T-cell (primary cell): ENCODE results near the gene WIPF3. TPM values are rescaled to one million over a fixed set of nuclear protein-coding genes. Genes with fewer than 3 reads are reported as not detected.

Experiments
- ATAC-seq, 4 experiments: fragments of 200-7000 bp in 3 of 4; fragments of 150-1000 bp in 1 of 4; cut with Tn5 transposase; replicated peaks in 1 of 4; 1 replicate in 3 of 4; 2 replicates in 1 of 4; pipeline ENCODE4 v1.10.0; 2021; ENCODE audit warnings: moderate library complexity in 3 of 4, mild to moderate bottlenecking in 2 of 4, moderate number of reproducible peaks in 1 of 4
- CTCF ChIA-PET, 2 donors: fragments of 300-600 bp; sonication (Branson Sonifier 250); formaldehyde crosslinking; loops; one replicate each; lab custom pipeline; 2022; ENCODE audit warnings: antibody characterized with exemption in 2 of 2; lab: Charles Lee
- POLR2A ChIA-PET, 2 donors: fragments of 300-600 bp; sonication (Branson Sonifier 250); formaldehyde crosslinking; loops; one replicate each; lab custom pipeline; 2022; ENCODE audit warnings: antibody characterized with exemption in 2 of 2; lab: Charles Lee
- DNase-seq, 35 experiments: peaks; one replicate each; pipeline versions ENCODE4 v3.0.0 to v3.0.0-alpha.2; 2013 to 2023
- H3K27ac ChIP-seq: one replicate; pipeline ENCODE4 v1.5.1; 2013; ENCODE audit warnings: low read length
- H3K27me3 ChIP-seq, 2 experiments: replicated peaks in 1 of 2; 1 replicate in 1 of 2; 2 replicates in 1 of 2; pipeline versions ENCODE4 v1.6.1 to v1.7.0; 2013; ENCODE audit warnings: low read length in 1 of 2, mixed read lengths in 1 of 2; ENCODE audit not compliant: control insufficient read depth in 2 of 2, insufficient read depth in 2 of 2; ENCODE audit errors: extremely low read depth in 1 of 2
- H3K36me3 ChIP-seq, 2 donors: 1 replicate in 1 of 2; 2 replicates in 1 of 2; pipeline versions ENCODE4 v1.6.1 to v1.7.0; 2013; ENCODE audit warnings: low read length in 1 of 2; ENCODE audit not compliant: control insufficient read depth in 2 of 2, insufficient read depth in 1 of 2; ENCODE audit errors: extremely low read depth in 1 of 2
- H3K4me1 ChIP-seq, 2 experiments: 1 replicate in 1 of 2; 2 replicates in 1 of 2; pipeline versions ENCODE4 v1.6.1 to v1.7.0; 2013; ENCODE audit warnings: low read length in 2 of 2, mixed read lengths in 1 of 2; ENCODE audit not compliant: insufficient read depth in 2 of 2, control insufficient read depth in 1 of 2; ENCODE audit errors: extremely low read depth in 1 of 2
- H3K4me3 ChIP-seq, 2 donors: 1 replicate in 1 of 2; 2 replicates in 1 of 2; pipeline versions ENCODE4 v1.5.1 to v1.7.0; 2013; ENCODE audit warnings: mild to moderate bottlenecking in 2 of 2, low read length in 1 of 2, moderate library complexity in 1 of 2; ENCODE audit not compliant: control insufficient read depth in 1 of 2; ENCODE audit errors: extremely low read depth in 1 of 2
- H3K9me3 ChIP-seq: 2 replicates; pipeline ENCODE4 v1.7.0; 2013
- H3K27ac Mint-ChIP-seq, 2 donors: one replicate each; pipeline ENCODE4 v1.8.0; 2020 to 2021; ENCODE audit warnings: mild to moderate bottlenecking in 2 of 2, mixed read lengths in 2 of 2
- H3K27me3 Mint-ChIP-seq, 2 donors: one replicate each; pipeline ENCODE4 v1.8.0; 2021 to 2022; ENCODE audit warnings: mixed read lengths in 2 of 2
- H3K36me3 Mint-ChIP-seq: one replicate; pipeline ENCODE4 v1.8.0; 2021; ENCODE audit warnings: mixed read lengths
- H3K4me1 Mint-ChIP-seq, 3 donors: one replicate each; pipeline ENCODE4 v1.8.0; 2020 to 2022; ENCODE audit warnings: mixed read lengths in 3 of 3, mild to moderate bottlenecking in 1 of 3
- H3K4me3 Mint-ChIP-seq, 3 donors: one replicate each; pipeline ENCODE4 v1.8.0; 2020 to 2022; ENCODE audit warnings: mild to moderate bottlenecking in 3 of 3, mixed read lengths in 3 of 3, moderate library complexity in 3 of 3
- H3K9me3 Mint-ChIP-seq, 3 donors: one replicate each; pipeline ENCODE4 v1.8.0; 2020 to 2022; ENCODE audit warnings: mixed read lengths in 3 of 3
- WGBS: methylation state at CpG from one replicate; pipeline ENCODE4 v1.1.5; 2013; ENCODE audit warnings: missing lambda C conversion rate; ENCODE audit not compliant: insufficient coverage; 5-methylcytosine and 5-hydroxymethylcytosine counted together
- total RNA-seq, 35 experiments: library from RNA in 6 of 35; stranded (reverse) in 6 of 35; fragments of 120-200 nt in 1 of 35; gene quantifications; one replicate each; pipeline versions ENCODE4 v1.2.1 to v1.2.4 and lab custom pipeline; 2013 to 2026

The WIPF3 gene
- total RNA-seq, 5 donors from 2014 or later (not counting 1 experiment from before 2014, with no cell fraction given): 0.06 to 0.16 (median 0.07) TPM; not detected in 2

- 86% methylated on average over 2 of the region's 6 CpGs for WGBS
- CTCF ChIA-PET: no interaction called here
- H3K4me3 ChIP-seq: no peak overlapping the region
Observed at GRCh38 chr7:29893351-29893965, 87.2 kb downstream of the WIPF3 start.

DNA sequence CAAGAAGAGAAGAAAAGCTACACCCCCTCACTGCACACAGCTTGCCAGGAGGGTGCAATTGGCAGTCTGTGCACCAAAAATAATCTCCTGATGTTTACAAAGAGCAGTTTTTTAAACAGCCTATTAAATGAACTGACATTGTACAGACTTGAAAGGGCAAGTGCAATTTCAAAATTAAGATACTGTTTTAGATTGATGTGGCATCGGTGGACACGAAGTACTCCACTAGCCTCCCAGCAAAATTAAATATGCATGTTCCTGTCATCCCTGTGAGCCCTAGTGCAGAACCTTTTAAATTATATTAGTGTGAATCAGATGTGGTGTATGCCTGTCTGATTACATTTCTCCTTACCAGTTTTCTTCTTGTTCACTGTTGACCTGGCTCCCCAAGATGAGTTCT, 87.9 kb downstream of the WIPF3 start:
- ChIA-PET CTCF (no interaction called here), POLR2A (no interaction called here)
- no peak for DNase-seq
- Histone ChIP-seq H3K36me3 (no peaks in the 10 kb centered on the region), H3K9me3 (no peaks in the 10 kb centered on the region), H3K27me3 (peaks cover 0 to 7% of the 10 kb centered on the region in 2 experiments), H3K4me3 (no peak overlapping the region), H3K27ac (no peak overlapping the region), H3K4me1 (no peaks in the 10 kb centered on the region)
- Mint-ChIP-seq H3K4me1 (no peaks in the 10 kb centered on the region), H3K27ac (no peak overlapping the region), H3K4me3 (no peak overlapping the region), H3K9me3 (peaks cover 0 to 11% (median 3%) of the 10 kb centered on the region in 3 donors), H3K36me3 (no peaks in the 10 kb centered on the region), H3K27me3 (peaks cover 14 to 23% of the 10 kb centered on the region in 2 donors)
- WGBS: no CpG with 5 or more reads among the region's 2 CpGs
- no peak for ATAC-seq

More at GRCh38 chr7:29893351-29893965, 87.2 kb downstream of the WIPF3 start:
- Mint-ChIP-seq H3K4me3 (no peak overlapping the region), H3K4me1 (no peaks in the 10 kb centered on the region), H3K27me3 (peaks cover 7 to 16% of the 10 kb centered on the region in 2 donors), H3K36me3 (no peaks in the 10 kb centered on the region), H3K9me3 (peaks cover 0 to 6% (median 3%) of the 10 kb centered on the region in 3 donors), H3K27ac (no peak overlapping the region)
- no peaks in the 10 kb centered on the region for H3K9me3 ChIP-seq
- H3K36me3 ChIP-seq: no peaks in the 10 kb centered on the region
- POLR2A ChIA-PET: no interaction called here
- H3K27ac ChIP-seq: no peak overlapping the region
- peaks cover 0 to 7% of the 10 kb centered on the region in 2 experiments for H3K27me3 ChIP-seq
- H3K4me1 ChIP-seq: no peaks in the 10 kb centered on the region
- ATAC-seq (no peak), DNase-seq (no peak)

DNA sequence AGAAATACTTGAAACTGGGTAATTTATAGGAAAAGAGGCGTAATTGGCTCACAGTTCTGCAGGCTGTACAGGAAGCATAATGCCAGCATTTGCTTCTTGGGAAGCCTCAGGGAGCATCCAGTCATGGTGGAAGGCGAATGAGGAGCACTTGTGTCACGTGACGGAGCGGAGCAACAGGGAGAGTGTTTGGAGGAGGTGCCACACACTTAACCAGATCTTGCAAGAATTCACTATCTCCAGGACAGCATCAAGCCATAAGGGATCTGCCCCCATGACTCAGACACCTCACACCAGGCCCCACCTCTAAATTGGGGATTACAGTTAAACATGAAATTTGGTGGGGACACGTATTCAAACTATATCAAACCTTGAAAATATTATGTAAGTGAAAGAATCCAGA, 89.3 kb downstream of the WIPF3 start:
- POLR2A ChIA-PET: no interaction called here

GRCh38 chr7:29896685-29897411, 90.5 kb downstream of the WIPF3 start:
- no peaks in the 10 kb centered on the region for H3K36me3 Mint-ChIP-seq
- WGBS: no CpG with 5 or more reads among the region's 2 CpGs
- H3K9me3 Mint-ChIP-seq: peaks cover 0 to 12% (median 3%) of the 10 kb centered on the region in 3 donors
- Histone ChIP-seq H3K4me3 (no peak overlapping the region), H3K27ac (no peak overlapping the region), H3K9me3 (no peaks in the 10 kb centered on the region), H3K27me3 (peaks cover 0 to 17% of the 10 kb centered on the region in 2 experiments), H3K4me1 (no peaks in the 10 kb centered on the region), H3K36me3 (no peaks in the 10 kb centered on the region)
- H3K4me1 Mint-ChIP-seq: peaks cover 0 to 2% (median 0%) of the 10 kb centered on the region in 3 donors
- no peak for DNase-seq
- ChIA-PET CTCF (no interaction called here), POLR2A (no interaction called here)
- peaks cover 19 to 28% of the 10 kb centered on the region in 2 donors for H3K27me3 Mint-ChIP-seq
- H3K27ac Mint-ChIP-seq: no peak overlapping the region
- no peak overlapping the region for H3K4me3 Mint-ChIP-seq
- ATAC-seq: no peak

More for the DNA sequence above, 89.3 kb downstream of the WIPF3 start:
- H3K27ac ChIP-seq: no peak overlapping the region
- H3K4me1 ChIP-seq: no peaks in the 10 kb centered on the region
- H3K27ac Mint-ChIP-seq: no peak overlapping the region
- H3K4me3 Mint-ChIP-seq: no peak overlapping the region
- H3K27me3 Mint-ChIP-seq: peaks cover 14 to 22% of the 10 kb centered on the region in 2 donors
- ATAC-seq (no peak), DNase-seq (no peak)
- 89% methylated on average over 1 of the region's 6 CpGs for WGBS
- no peaks in the 10 kb centered on the region for H3K36me3 Mint-ChIP-seq
- H3K27me3 ChIP-seq: peaks cover 0 to 7% of the 10 kb centered on the region in 2 experiments
- no peak overlapping the region for H3K4me3 ChIP-seq
- H3K9me3 Mint-ChIP-seq: peaks cover 0 to 12% (median 3%) of the 10 kb centered on the region in 3 donors
- CTCF ChIA-PET: no interaction called here
- H3K4me1 Mint-ChIP-seq: peaks cover 0 to under 1% (median 0%) of the 10 kb centered on the region in 3 donors
- no peaks in the 10 kb centered on the region for H3K36me3 ChIP-seq
- no peaks in the 10 kb centered on the region for H3K9me3 ChIP-seq

DNA sequence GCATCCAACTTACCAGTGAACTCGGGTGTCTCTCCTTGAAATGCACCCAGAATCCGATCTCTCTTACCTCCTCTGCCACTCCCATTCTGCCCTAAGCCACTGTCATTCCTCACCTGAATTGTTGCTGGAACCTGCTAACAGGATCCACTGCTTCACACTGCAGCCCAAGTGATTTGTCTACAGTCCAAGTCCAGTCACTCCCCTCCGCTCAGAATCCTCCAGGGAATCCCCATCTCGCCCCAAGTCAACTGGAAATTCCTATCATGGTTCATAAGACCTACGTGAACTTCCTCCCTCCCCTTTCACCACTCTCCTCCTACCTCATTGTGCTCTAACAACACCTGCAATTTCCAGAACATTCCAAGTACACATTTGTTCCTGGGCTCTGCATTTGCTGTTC, 92.0 kb downstream of the WIPF3 start:
- ATAC-seq: no peak
- H3K27me3 ChIP-seq: peaks cover 0 to 14% of the 10 kb centered on the region in 2 experiments

DNA sequence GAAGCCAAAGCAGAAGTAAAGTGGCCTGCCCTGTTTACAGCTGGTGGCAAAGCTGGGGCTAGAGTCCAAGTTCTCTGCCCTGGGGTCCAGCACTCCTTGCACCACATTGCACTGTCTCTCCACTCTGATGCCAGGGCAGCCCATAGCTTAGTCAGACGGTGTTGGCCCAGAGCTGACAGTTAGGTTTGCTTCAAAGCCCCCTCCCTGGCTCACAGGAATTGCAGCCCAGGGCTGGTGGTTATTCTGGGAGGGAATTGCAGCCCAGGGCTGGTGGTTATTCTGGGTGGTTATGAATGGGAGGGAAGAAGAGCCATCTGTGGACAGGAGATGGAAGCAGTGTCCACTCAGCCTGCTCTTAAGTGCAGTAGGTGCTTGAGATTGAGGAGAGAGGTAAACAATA, 94.4 kb downstream of the WIPF3 start:
- DNase-seq: no peak
- Mint-ChIP-seq H3K9me3 (peaks cover under 1 to 21% (median 11%) of the 10 kb centered on the region in 3 donors), H3K36me3 (no peaks in the 10 kb centered on the region), H3K4me3 (no peak overlapping the region), H3K4me1 (peaks cover 0 to 2% (median 0%) of the 10 kb centered on the region in 3 donors), H3K27me3 (peaks cover 23 to 40% of the 10 kb centered on the region in 2 donors), H3K27ac (no peak overlapping the region)
- H3K4me1 ChIP-seq: no peaks in the 10 kb centered on the region
- CTCF ChIA-PET: no interaction called here
- H3K27me3 ChIP-seq: peaks cover 0 to 14% of the 10 kb centered on the region in 2 experiments
- no peak overlapping the region for H3K27ac ChIP-seq
- ATAC-seq: peak in 1 of 4 experiments; percentile 20
- no peaks in the 10 kb centered on the region for H3K36me3 ChIP-seq
- POLR2A ChIA-PET: no interaction called here
- no CpG with 5 or more reads among the region's 1 CpG for whole genome bisulfite sequencing
- no peak overlapping the region for H3K4me3 ChIP-seq
- no peaks in the 10 kb centered on the region for H3K9me3 ChIP-seq

More for the DNA sequence above, 92.0 kb downstream of the WIPF3 start:
- Histone ChIP-seq H3K4me3 (no peak overlapping the region), H3K9me3 (no peaks in the 10 kb centered on the region), H3K36me3 (no peaks in the 10 kb centered on the region), H3K4me1 (no peaks in the 10 kb centered on the region), H3K27ac (no peak overlapping the region)
- Mint-ChIP-seq H3K27me3 (peaks cover 23 to 30% of the 10 kb centered on the region in 2 donors), H3K9me3 (peaks cover 0 to 12% (median 3%) of the 10 kb centered on the region in 3 donors), H3K36me3 (no peaks in the 10 kb centered on the region), H3K4me3 (no peak overlapping the region), H3K4me1 (peaks cover 0 to 2% (median 0%) of the 10 kb centered on the region in 3 donors), H3K27ac (no peak overlapping the region)
- ChIA-PET CTCF (no interaction called here), POLR2A (no interaction called here)
- no peak for DNase-seq
- 36% methylated on average over 4 of the region's 5 CpGs for WGBS
